ENCODE measurements around the gene CTSD.
A peak's percentile ranks its signal among the peaks of the same experiment; 100 is the strongest.

Gene CTSD

GRCh38 chr11:1753229-1753928 is 10.3 kb downstream of the CTSD start:
- Histone ChIP-seq H3K4me3 (ENCODE audit: low read depth, low read length) (no peak overlapping the region), H3K36me3 (replicated peaks) (peaks cover 30% of the 10 kb centered on the region), H3K27ac (no peak overlapping the region), H3K27me3 (replicated peaks) (no peaks in the 10 kb centered on the region)
- in situ Hi-C loops (cut with HindIII; ENCODE audit: low pct_ligation_motif_present, low sequenced_read_pairs), result no loop called here
- no peak for DNase-seq
- no peak for TF ChIP-seq CTCF (IDR thresholded peaks at IDR 0.05; ENCODE audit: low read depth, low read length, missing control alignments)

- peaks cover 30% of the 10 kb centered on the region for H3K36me3 ChIP-seq (replicated peaks)
- DNase-seq, result no peak
- no peak for TF ChIP-seq CTCF (IDR thresholded peaks at IDR 0.05; ENCODE audit: low read depth, low read length, missing control alignments)
- H3K27me3 ChIP-seq (replicated peaks), result no peaks in the 10 kb centered on the region
- H3K27ac ChIP-seq, result no peak overlapping the region
- no peak overlapping the region for H3K4me3 ChIP-seq (ENCODE audit: low read depth, low read length)
- in situ Hi-C loops (cut with HindIII; ENCODE audit: low pct_ligation_motif_present, low sequenced_read_pairs), result no loop called here
Measured at GRCh38 chr11:1752907-1753228, 10.9 kb downstream of the CTSD start.

- Histone ChIP-seq H3K27me3 (replicated peaks) (no peaks in the 10 kb centered on the region), H3K4me3 (ENCODE audit: low read depth, low read length) (no peak overlapping the region), H3K36me3 (replicated peaks) (peaks cover 27% of the 10 kb centered on the region), H3K27ac (no peak overlapping the region)
- TF ChIP-seq CTCF (IDR thresholded peaks at IDR 0.05; ENCODE audit: low read depth, low read length, missing control alignments), result no peak
- no peak for DNase-seq
- in situ Hi-C loops (cut with HindIII; ENCODE audit: low pct_ligation_motif_present, low sequenced_read_pairs), result no loop called here
Measured at GRCh38 chr11:1751999-1752906, 11.5 kb downstream of the CTSD start.

- Histone ChIP-seq H3K4me3 (ENCODE audit: low read depth, low read length) (no peak overlapping the region), H3K27ac (no peak overlapping the region), H3K27me3 (replicated peaks) (no peaks in the 10 kb centered on the region), H3K36me3 (replicated peaks) (peaks cover 23% of the 10 kb centered on the region)
- in situ Hi-C loops (cut with HindIII; ENCODE audit: low pct_ligation_motif_present, low sequenced_read_pairs), result no loop called here
- DNase-seq, result no peak
- TF ChIP-seq CTCF (IDR thresholded peaks at IDR 0.05; ENCODE audit: low read depth, low read length, missing control alignments), result no peak
Measured at GRCh38 chr11:1751531-1751921, 12.2 kb downstream of the CTSD start.

GRCh38 chr11:1750840-1751530 is 12.7 kb downstream of the CTSD start:
- no peak for TF ChIP-seq CTCF (IDR thresholded peaks at IDR 0.05; ENCODE audit: low read depth, low read length, missing control alignments)
- in situ Hi-C loops (cut with HindIII; ENCODE audit: low pct_ligation_motif_present, low sequenced_read_pairs), result no loop called here
- DNase-seq, result no peak
- Histone ChIP-seq H3K36me3 (replicated peaks) (peaks cover 23% of the 10 kb centered on the region), H3K27me3 (replicated peaks) (no peaks in the 10 kb centered on the region), H3K27ac (peak overlapping the region; percentile 82), H3K4me3 (ENCODE audit: low read depth, low read length) (no peak overlapping the region)
